NCI-H748 (cell line): ENCODE results near the gene SPAG16.

Experiments
- DNase-seq: peaks from one replicate; lab custom pipeline; 2025; ENCODE audit not compliant: unreplicated experiment; lab: John Stamatoyannopoulos, UW

The SPAG16 gene

GRCh38 chr2:214232271-214232670 lies 948.0 kb downstream of the SPAG16 start:
- no peak for DNase-seq

- DNase-seq: no peak
These were observed 948.9 kb downstream of the SPAG16 start for GRCh38 chr2:214233164-214233563.

- no peak for DNase-seq
These were observed 958.5 kb downstream of the SPAG16 start for GRCh38 chr2:214242797-214243196.

- no peak for DNase-seq
These were observed 960.6 kb downstream of the SPAG16 start for GRCh38 chr2:214244847-214245246.

- no peak for DNase-seq
These were observed 962.2 kb downstream of the SPAG16 start for GRCh38 chr2:214246417-214246816.

- no peak for DNase-seq
These were observed 963.3 kb downstream of the SPAG16 start for GRCh38 chr2:214247531-214247930.

- no peak for DNase-seq
These were observed 970.8 kb downstream of the SPAG16 start for GRCh38 chr2:214255046-214255445.

GRCh38 chr2:214261683-214262082 lies 977.4 kb downstream of the SPAG16 start:
- no peak for DNase-seq

- no peak for DNase-seq
These were observed 979.9 kb downstream of the SPAG16 start for GRCh38 chr2:214264171-214264570.

- DNase-seq: no peak
These were observed 981.8 kb downstream of the SPAG16 start for GRCh38 chr2:214265991-214266489.

GRCh38 chr2:214277880-214278279 lies 993.6 kb downstream of the SPAG16 start:
- DNase-seq: no peak

GRCh38 chr2:214286011-214286410 lies 1001.7 kb downstream of the SPAG16 start:
- DNase-seq: no peak

GRCh38 chr2:214293593-214293992 lies 1009.3 kb downstream of the SPAG16 start:
- DNase-seq: no peak

GRCh38 chr2:214294426-214294825 lies 1010.2 kb downstream of the SPAG16 start:
- no peak for DNase-seq

- no peak for DNase-seq
These were observed 1013.2 kb downstream of the SPAG16 start for GRCh38 chr2:214297423-214297822.

GRCh38 chr2:214310319-214310718 lies 1026.1 kb downstream of the SPAG16 start:
- DNase-seq: no peak

- DNase-seq: no peak
These were observed 1026.8 kb downstream of the SPAG16 start for GRCh38 chr2:214311031-214311533.

GRCh38 chr2:214311931-214312749 lies 1027.9 kb downstream of the SPAG16 start:
- no peak for DNase-seq

GRCh38 chr2:214315324-214315723 lies 1031.1 kb downstream of the SPAG16 start:
- no peak for DNase-seq

- DNase-seq: no peak
These were observed 1035.9 kb downstream of the SPAG16 start for GRCh38 chr2:214320211-214320610.

GRCh38 chr2:214322662-214323061 lies 1038.4 kb downstream of the SPAG16 start:
- DNase-seq: no peak

GRCh38 chr2:214325404-214325803 lies 1041.1 kb downstream of the SPAG16 start:
- no peak for DNase-seq

GRCh38 chr2:214328941-214329340 lies 1044.7 kb downstream of the SPAG16 start:
- DNase-seq: no peak
